Stimulated activated CD4-positive, alpha-beta T cell treated with anti-CD3 and anti-CD28 coated beads, Interleukin-2, amount 100 ng/mL, for 4 hours (primary cell): ENCODE measurements around the gene TBRG4.

ENCODE experiments used
- DNase-seq: peaks from one replicate; pipeline ENCODE4 v3.0.0-alpha.2; 2020; ENCODE audit warnings: low read depth

Gene TBRG4

GRCh38 chr7:45073786-45074527, 37.5 kb downstream of the TBRG4 start:
- no peak for DNase-seq

- DNase-seq: no peak
Measured at GRCh38 chr7:45073031-45073785, 38.3 kb downstream of the TBRG4 start.

GRCh38 chr7:45072131-45073030, 39.1 kb downstream of the TBRG4 start:
- no peak for DNase-seq

- no peak for DNase-seq
Measured at GRCh38 chr7:45071528-45071927, 40.0 kb downstream of the TBRG4 start.

- DNase-seq: no peak
Measured at GRCh38 chr7:45070254-45070642, 41.2 kb downstream of the TBRG4 start.

- DNase-seq: no peak
Measured at GRCh38 chr7:45069444-45070253, 41.8 kb downstream of the TBRG4 start.

- DNase-seq: no peak
Measured at GRCh38 chr7:45068236-45069023, 43.1 kb downstream of the TBRG4 start.

- no peak for DNase-seq
Measured at GRCh38 chr7:45067582-45067981, 43.9 kb downstream of the TBRG4 start.

GRCh38 chr7:45066409-45066808, 45.1 kb downstream of the TBRG4 start:
- DNase-seq: no peak

- DNase-seq: no peak
Measured at GRCh38 chr7:45065031-45065995, 46.2 kb downstream of the TBRG4 start.

- no peak for DNase-seq
Measured at GRCh38 chr7:45064047-45064725, 47.3 kb downstream of the TBRG4 start.

GRCh38 chr7:45061806-45062425, 49.6 kb downstream of the TBRG4 start:
- no peak for DNase-seq

- no peak for DNase-seq
Measured at GRCh38 chr7:45061352-45061751, 50.1 kb downstream of the TBRG4 start.

- DNase-seq: no peak
Measured at GRCh38 chr7:45060295-45060694, 51.2 kb downstream of the TBRG4 start.

- DNase-seq: no peak
Measured at GRCh38 chr7:45057878-45058277, 53.6 kb downstream of the TBRG4 start.

- no peak for DNase-seq
Measured at GRCh38 chr7:45055594-45056219, 55.8 kb downstream of the TBRG4 start.

GRCh38 chr7:45055016-45055415, 56.5 kb downstream of the TBRG4 start:
- no peak for DNase-seq

- DNase-seq: no peak
Measured at GRCh38 chr7:45054442-45054841, 57.1 kb downstream of the TBRG4 start.
